Adrenal gland (tissue), 12 donors: ENCODE results near the gene RPAP2. TPM values are rescaled to one million over a fixed set of nuclear protein-coding genes. Genes with fewer than 3 reads are reported as not detected.
"Not testable (repeated sequence)": the region's sequence is repeated elsewhere in the genome, so short reads cannot be mapped to it uniquely, and the experiment has no call there.

Source experiments
- DNase-seq, 7 donors: peaks; one replicate each; pipeline ENCODE4 v3.0.0-alpha.2; 2019 to 2020
- H3K27ac ChIP-seq, 5 donors: fragments of 200-600 bp; sonication (generic) in 4 of 5; 1 replicate in 3 of 5; 2 replicates in 2 of 5; pipeline versions ENCODE4 v1.5.1 to v1.8.0; 2016 to 2020; ENCODE audit warnings: mild to moderate bottlenecking in 1 of 5
- H3K27me3 ChIP-seq: fragments of 200-600 bp; 2 replicates; pipeline ENCODE4 v1.8.0; 2021
- H3K36me3 ChIP-seq, 2 donors: fragments of 200-600 bp; replicated peaks in 1 of 2; 1 replicate in 1 of 2; 2 replicates in 1 of 2; pipeline versions ENCODE4 v1.5.1 to v1.8.0; 2018 to 2022
- H3K4me1 ChIP-seq, 2 donors: fragments of 200-600 bp; replicated peaks in 1 of 2; 1 replicate in 1 of 2; 2 replicates in 1 of 2; pipeline versions ENCODE4 v1.5.1 to v1.8.0; 2018 to 2021
- H3K4me3 ChIP-seq, 4 donors: fragments of 200-600 bp; sonication (generic) in 3 of 4; one replicate each; pipeline ENCODE4 v1.5.1; 2016 to 2018
- H3K9me3 ChIP-seq, 3 donors: fragments of 200-600 bp; sonication (generic) in 1 of 3; replicated peaks in 1 of 3; 1 replicate in 2 of 3; 2 replicates in 1 of 3; pipeline versions ENCODE4 v1.5.1 to v1.8.0; 2016 to 2021
- CTCF ChIP-seq, 6 experiments: fragments of 450-650 bp in 4 of 6; fragments of 200-600 bp in 2 of 6; sonication (generic) in 1 of 6; IDR thresholded peaks; 1 replicate in 5 of 6; 2 replicates in 1 of 6; pipeline versions ENCODE4 v1.5.1 to v1.8.0; 2016 to 2021; ENCODE audit warnings: antibody characterized with exemption in 6 of 6, mild to moderate bottlenecking in 2 of 6, moderate library complexity in 1 of 6
- POLR2A ChIP-seq, 2 donors: fragments of 450-650 bp; IDR thresholded peaks; one replicate each; pipeline ENCODE4 v1.6.1; 2017; ENCODE audit warnings: antibody characterized with exemption in 2 of 2, mild to moderate bottlenecking in 2 of 2, moderate library complexity in 1 of 2
- WGBS, 4 donors: extraction: QIAGEN DNeasy Blood & Tissue Kit in 2 of 4; methylation state at CpG; one replicate each; pipeline versions ENCODE4 v1.1.5 to v1.1.7; 2013 to 2017; 5-methylcytosine and 5-hydroxymethylcytosine counted together
- intact Hi-C, 2 donors: fragments of 100-400 bp; cut with DNase I; formaldehyde crosslinking; loops; one replicate each; pipeline versions ENCODE4 v1.14.1 to v1.15.0; 2022 to 2023
- polyA plus RNA-seq, 3 donors: library from polyadenylated mRNA; stranded (reverse); fragments of 200-250 nt in 2 of 3; fragments of 350-450 nt in 1 of 3; fragmentation: Illumina TruSeq in 1 of 3; extraction: RNeasy Lipid Tissue Mini Kit (QIAGEN cat#74804) in 1 of 3; gene quantifications; one replicate each; pipeline ENCODE4 v1.2.3, GENCODE V29; 2013 to 2014
- total RNA-seq, 9 donors: library from RNA; depleted of rRNA in 4 of 9; stranded (reverse); fragments of >200 nt in 4 of 9; fragments of 120-200 nt in 1 of 9; fragmentation: NEBNext Ultra II Directional in 1 of 9; extraction: Animal tissue kit (Norgen Biotek cat#: 25700) in 1 of 9; gene quantifications; one replicate each; pipeline versions ENCODE4 v1.1.0 to v1.2.4, GENCODE V29; 2013 to 2023
- donor health status: healthy with polysubstance abuse.
- donor health status: Bipolar disorder and iron deficiency.
- donor health status: DM: yes; HTN: yes; CAD: no.
- donor health status: DM: no; HTN: no; CAD: no.
- donor health status: DM: no; HTN: no; CAD: no.
- donor health status: DM: yes; HTN: yes; CAD: no.

RPAP2 gene
- total and polyA plus RNA-seq, 12 donors = 2.3 to 29.0 (median 16.3) TPM

- Histone ChIP-seq H3K36me3 (no peaks in the 10 kb centered on the region), H3K4me1 (no peaks in the 10 kb centered on the region), H3K9me3 (no peaks in the 10 kb centered on the region), H3K4me3 (no peak overlapping the region), H3K27ac (no peak overlapping the region), H3K27me3 (no peaks in the 10 kb centered on the region)
- 65 to 84% (median 73%) methylated on average over 2 of the region's 2 CpGs for WGBS, 4 donors
- DNase-seq = no peak
- intact Hi-C loops = no loop called here
- TF ChIP-seq POLR2A (IDR thresholded peaks at IDR 0.05) (no peak), CTCF (IDR thresholded peaks at IDR 0.05) (no peak)
Measured at GRCh38 chr1:92376345-92376744, 77.5 kb downstream of the RPAP2 start.

GRCh38 chr1:92377991-92378390 lies 79.1 kb downstream of the RPAP2 start:
- H3K36me3 ChIP-seq, H3K4me3 ChIP-seq, DNase-seq, H3K9me3 ChIP-seq, intact Hi-C loops, H3K27me3 ChIP-seq, H3K27ac ChIP-seq, H3K4me1 ChIP-seq: not testable (repeated sequence)
- WGBS, 4 donors = 93 to 96% (median 95%) methylated on average over 4 of the region's 4 CpGs

- H3K4me3 ChIP-seq = no peak overlapping the region
- no peaks in the 10 kb centered on the region for H3K4me1 ChIP-seq
- H3K27me3 ChIP-seq = no peaks in the 10 kb centered on the region
- H3K36me3 ChIP-seq = no peaks in the 10 kb centered on the region
- no peak overlapping the region for H3K27ac ChIP-seq
- DNase-seq = no peak
- 86 to 95% (median 92%) methylated on average over 2 of the region's 2 CpGs for WGBS, 4 donors
- TF ChIP-seq CTCF (IDR thresholded peaks at IDR 0.05) = no peak
- TF ChIP-seq POLR2A (IDR thresholded peaks at IDR 0.05) = no peak
- intact Hi-C loops = no loop called here
- H3K9me3 ChIP-seq = no peaks in the 10 kb centered on the region
Measured at GRCh38 chr1:92380867-92381266, 82.0 kb downstream of the RPAP2 start.

GRCh38 chr1:92393966-92394365 lies 95.1 kb downstream of the RPAP2 start:
- intact Hi-C loops, H3K4me3 ChIP-seq, H3K9me3 ChIP-seq, H3K4me1 ChIP-seq, DNase-seq, H3K27me3 ChIP-seq, H3K27ac ChIP-seq, H3K36me3 ChIP-seq: not testable (repeated sequence)
- WGBS, 4 donors = 90 to 95% (median 93%) methylated on average over 4 of the region's 4 CpGs

- TF ChIP-seq POLR2A (IDR thresholded peaks at IDR 0.05) = no peak
- TF ChIP-seq CTCF (IDR thresholded peaks at IDR 0.05) = no peak
- Histone ChIP-seq H3K4me1 (no peaks in the 10 kb centered on the region), H3K9me3 (peaks cover 0 to 13% (median 7%) of the 10 kb centered on the region in 3 donors), H3K27me3 (no peaks in the 10 kb centered on the region), H3K27ac (no peak overlapping the region), H3K4me3 (no peak overlapping the region), H3K36me3 (no peaks in the 10 kb centered on the region)
- 86 to 100% (median 92%) methylated on average over 2 of the region's 2 CpGs for WGBS, 4 donors
- intact Hi-C loops = no loop called here
- DNase-seq = no peak
Measured at GRCh38 chr1:92398519-92398918, 99.7 kb downstream of the RPAP2 start.
